ENCODE measurements around the gene TOPBP1. TPM values are rescaled to one million over a fixed set of nuclear protein-coding genes. Genes with fewer than 3 reads are reported as not detected.

Gene TOPBP1
- total and polyA plus RNA-seq, 2 of the 8 experiments (the other 6 are each of a cell fraction or from before 2014, with no cell fraction given): 19.7 to 35.9 TPM

GRCh38 chr3:133711013-133711412 is 49.3 kb upstream of the TOPBP1 start:
- no peak overlapping the region for H2AK5ac ChIP-seq (ENCODE audit: low read depth, low read length)
- H3K4me3 ChIP-seq (ENCODE audit: extremely low read depth in 1 of 4, insufficient read depth in 2 of 4, low read depth in 3 of 4, low read length in 4 of 4): no peak overlapping the region
- 93% methylated on average over 4 of the region's 4 CpGs; no CpG with 5 or more reads in 1 of the 2 experiments for WGBS, 2 experiments (ENCODE audit: extremely low coverage in 1 of 2, insufficient coverage in 1 of 2, insufficient read length in 1 of 2, insufficient replicate concordance in 2 of 2, low coverage in 1 of 2, low lambda C conversion rate in 2 of 2, missing lambda C conversion rate in 1 of 2)
- ChIA-PET CTCF (ENCODE audit: partially characterized antibody) (interaction anchor here (0.7 to 1.5 kb wide), 3 partner anchors 10 to 151 kb away, joined by 3 to 4 read pairs (median 3); no protein-coding TSS in a partner anchor), POLR2A (ENCODE audit: partially characterized antibody) (no interaction called here)
- H3K9ac ChIP-seq (replicated peaks in 1 of 4; ENCODE audit: extremely low read depth in 1 of 4, low read depth in 3 of 4, low read length in 3 of 4): no peak overlapping the region
- TF ChIP-seq CHD2 (IDR thresholded peaks at IDR 0.05; ENCODE audit: low read length) (no peak), CREB1 (IDR thresholded peaks at IDR 0.05) (no peak), BRCA1 (IDR thresholded peaks at IDR 0.05; ENCODE audit: low read depth, low read length) (no peak)
- peaks cover 0 to 3% (median 0%) of the 10 kb centered on the region in 4 experiments; a peak in 2 of 7 replicates for H3K27me3 ChIP-seq (replicated peaks in 1 of 4; ENCODE audit: control insufficient read depth in 3 of 4, extremely low read depth in 1 of 4, insufficient read depth in 3 of 4, low read length in 3 of 4)
- no peaks in the 10 kb centered on the region for H3K79me1 ChIP-seq (ENCODE audit: low read depth, low read length)
- H4K8ac ChIP-seq (ENCODE audit: extremely low read depth, insufficient read depth, low read length): no peak overlapping the region
- no peak overlapping the region for H3K56ac ChIP-seq (replicated peaks; ENCODE audit: insufficient read length, low read depth, low read length)
- no peak for FAIRE-seq
- H3K4me1 ChIP-seq (replicated peaks in 1 of 4; ENCODE audit: control insufficient read depth in 3 of 4, insufficient read depth in 4 of 4, low read length in 3 of 4): no peaks in the 10 kb centered on the region
- no peak overlapping the region for H2BK12ac ChIP-seq (ENCODE audit: low read depth, low read length)
- no peak overlapping the region for H4K91ac ChIP-seq (replicated peaks; ENCODE audit: insufficient read length, low read length)
- H2AFZ ChIP-seq (ENCODE audit: low read length): no peak overlapping the region
- no peak overlapping the region for H2BK20ac ChIP-seq (ENCODE audit: low read length)
- DNase-seq (ENCODE audit: low read depth in 1 of 2, low spot score in 2 of 2): no peak
- H4K5ac ChIP-seq (ENCODE audit: insufficient read length, low read depth, low read length): no peak overlapping the region
- no peak overlapping the region for H2BK15ac ChIP-seq (ENCODE audit: low read length)
- no peaks in the 10 kb centered on the region for H3K36me3 ChIP-seq (ENCODE audit: control insufficient read depth in 2 of 4, insufficient read depth in 4 of 4, low read length in 3 of 4)
- no peaks in the 10 kb centered on the region for H3K79me2 ChIP-seq (ENCODE audit: control insufficient read depth in 1 of 2, insufficient read depth in 2 of 2, low read length in 2 of 2)
- no peak overlapping the region for H3K14ac ChIP-seq (ENCODE audit: insufficient read length)
- H3K4me2 ChIP-seq (ENCODE audit: insufficient read depth in 1 of 2, low read depth in 2 of 2, low read length in 2 of 2): no peak overlapping the region
- no peak overlapping the region for H3K4ac ChIP-seq (replicated peaks; ENCODE audit: insufficient read length, low read depth, low read length)
- H3K23me2 ChIP-seq (ENCODE audit: low read depth, low read length): no peaks in the 10 kb centered on the region
- no peaks in the 10 kb centered on the region for H3K9me3 ChIP-seq (ENCODE audit: insufficient read depth in 2 of 2, low read depth in 1 of 2, low read length in 1 of 2)
- no peak overlapping the region for H3K23ac ChIP-seq (ENCODE audit: insufficient read length)
- H2BK120ac ChIP-seq (replicated peaks; ENCODE audit: low read depth, low read length): no peak overlapping the region
- H4K20me1 ChIP-seq (replicated peaks in 1 of 2; ENCODE audit: control insufficient read depth in 1 of 2, insufficient read depth in 2 of 2, low read length in 2 of 2): no peaks in the 10 kb centered on the region
- no peak overlapping the region for H2BK5ac ChIP-seq (ENCODE audit: low read depth, low read length)
- H3K18ac ChIP-seq (ENCODE audit: extremely low read depth, low read length): no peak overlapping the region
- H3K27ac ChIP-seq (ENCODE audit: low read depth, low read length): no peak overlapping the region

Data from H1 (cell line).